Stimulated activated CD8-positive, alpha-beta memory T cell treated with anti-CD3 and anti-CD28 coated beads, Interleukin-2, amount 100 ng/mL, for 48 hours (primary cell): ENCODE data around the gene DGAT2.

Source experiments
- DNase-seq, 2 donors: peaks; one replicate each; pipeline ENCODE4 v3.0.0-alpha.2; 2020; ENCODE audit warnings: low read depth in 2 of 2

DGAT2 gene

DNA sequence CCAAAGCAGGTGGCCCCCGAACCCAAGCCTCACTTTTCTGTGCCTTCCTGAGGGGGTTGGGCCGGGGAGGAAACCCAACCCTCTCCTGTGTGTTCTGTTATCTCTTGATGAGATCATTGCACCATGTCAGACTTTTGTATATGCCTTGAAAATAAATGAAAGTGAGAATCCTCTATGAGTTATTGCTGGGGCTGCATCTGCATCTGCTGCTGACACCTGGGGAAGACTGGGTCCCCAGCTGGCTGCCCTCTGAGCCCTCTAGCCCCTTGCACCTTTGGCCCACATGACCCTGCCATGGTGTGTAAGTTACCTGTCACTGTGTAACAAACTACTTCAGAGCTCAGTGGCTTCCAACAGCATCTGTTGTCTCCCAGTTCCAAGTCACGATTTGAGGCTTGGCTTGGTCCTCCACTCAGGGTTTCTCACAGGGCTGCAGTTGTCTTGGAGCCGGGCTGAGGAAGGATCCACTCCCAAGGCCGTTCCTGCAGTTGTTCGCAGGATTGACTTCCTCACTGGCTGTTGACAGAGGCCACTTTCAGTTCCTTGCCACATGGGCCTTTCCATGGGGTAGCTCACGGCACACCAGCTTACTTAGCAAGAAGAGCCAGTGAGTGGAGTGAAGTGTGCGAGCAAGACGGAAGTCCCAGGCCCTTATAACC, 32.9 kb downstream of the DGAT2 start:
- DNase-seq, result no peak

DNA sequence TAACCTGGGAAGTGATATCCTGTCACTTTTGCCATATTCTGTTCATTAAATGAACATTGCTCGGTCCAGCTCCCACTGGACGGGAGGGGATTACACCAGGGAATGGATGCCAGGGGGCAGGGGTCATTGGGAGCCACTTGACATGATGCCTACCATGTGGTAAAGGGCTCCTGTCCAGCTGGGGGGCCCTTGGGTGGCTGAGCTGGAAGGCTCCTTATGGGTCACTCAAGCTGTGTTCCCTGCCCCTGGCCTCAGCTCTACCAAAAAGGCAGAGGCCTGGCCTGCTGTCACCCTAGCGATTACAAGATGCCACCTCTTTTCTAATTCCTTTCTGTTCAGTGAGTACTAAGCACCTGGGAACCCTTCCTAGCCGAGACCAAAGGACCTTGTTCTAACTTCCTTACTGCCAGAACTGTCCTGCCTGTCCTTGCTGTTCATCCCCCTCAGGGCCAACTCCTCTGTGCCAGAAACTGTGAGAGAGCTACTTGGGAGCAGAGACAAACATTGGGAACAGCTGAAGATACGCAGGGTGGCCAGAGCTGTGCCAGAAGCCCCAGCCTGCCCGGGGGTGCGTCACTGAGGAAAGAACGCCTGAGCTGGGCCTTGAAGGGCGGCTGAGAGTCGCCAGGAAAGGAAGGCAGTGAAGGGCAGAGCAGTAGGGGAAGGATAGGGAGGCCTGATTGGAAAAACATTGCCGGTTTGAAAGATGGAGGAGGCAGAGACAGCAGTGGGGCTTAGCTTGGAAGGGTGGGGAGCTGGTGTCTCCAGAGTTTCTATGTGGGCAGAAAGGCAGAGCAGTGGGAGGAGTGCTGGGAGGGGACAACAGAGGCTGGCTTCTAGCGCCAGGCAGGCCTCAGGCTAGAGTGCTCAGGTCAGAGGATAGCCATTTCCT, 33.7 kb downstream of the DGAT2 start:
- DNase-seq, result no peak

DNA sequence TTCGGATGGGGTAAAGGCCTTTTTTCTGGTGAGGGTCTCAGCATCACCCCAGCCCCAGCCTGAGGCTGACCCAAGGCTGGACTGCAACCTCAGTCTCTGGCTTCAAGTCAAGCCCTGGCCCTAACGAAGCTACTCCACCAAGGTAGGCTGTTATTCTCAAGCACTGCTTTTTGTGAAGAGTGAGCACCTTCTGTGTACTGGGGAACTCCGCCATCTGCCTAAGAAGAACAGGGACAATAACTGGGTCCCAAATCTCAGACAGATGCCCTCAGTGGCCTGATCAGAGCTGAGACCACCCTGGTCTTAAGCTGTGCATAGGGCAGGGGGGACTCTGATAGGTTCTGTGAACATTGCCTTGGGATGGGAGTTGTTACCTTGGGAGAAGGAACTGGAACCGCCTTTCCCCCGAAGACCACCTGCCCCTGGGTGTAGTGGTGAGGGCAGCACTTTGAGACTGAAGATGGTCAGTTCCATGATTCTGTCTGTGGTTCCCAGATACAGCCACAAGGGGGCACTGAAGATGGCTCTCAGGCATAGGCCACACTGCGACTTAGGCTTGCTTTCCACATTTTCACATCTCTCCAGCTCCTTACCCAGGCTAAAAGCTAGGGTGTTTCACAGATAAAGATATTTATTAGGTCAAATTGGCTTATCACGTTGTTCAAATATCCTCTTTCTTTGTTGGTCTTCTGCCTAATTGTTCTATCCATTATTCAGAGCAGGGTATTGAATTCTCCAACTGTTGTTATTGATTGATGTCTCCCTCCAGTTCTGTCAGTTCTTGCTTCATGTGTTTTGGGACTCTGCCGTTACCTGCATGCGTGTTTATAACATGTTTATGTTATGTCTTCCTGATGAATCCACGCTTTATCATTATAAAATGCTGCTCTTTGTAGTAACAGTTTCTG, 34.6 kb downstream of the DGAT2 start:
- DNase-seq, result peak; percentile 46 to 54

DNA sequence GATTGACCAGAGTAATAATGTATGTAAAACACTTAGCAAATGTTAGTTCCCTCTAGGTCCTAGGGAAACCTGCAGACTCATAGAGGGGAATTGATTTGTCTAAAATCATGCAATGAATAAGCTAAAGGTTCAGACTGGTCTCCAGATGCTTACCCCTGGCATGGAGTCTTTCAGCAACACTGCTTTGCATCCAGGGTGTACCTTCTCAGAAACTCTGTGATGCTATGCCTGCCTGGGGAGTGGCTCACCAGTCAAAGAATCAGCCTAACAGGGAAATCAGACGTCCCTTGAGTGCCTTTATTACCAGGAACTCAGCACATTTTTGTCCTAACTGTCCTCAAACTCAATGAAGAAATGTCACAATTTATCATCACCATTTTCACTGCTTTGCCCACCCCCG, 40.5 kb downstream of the DGAT2 start:
- DNase-seq, result no peak

DNA sequence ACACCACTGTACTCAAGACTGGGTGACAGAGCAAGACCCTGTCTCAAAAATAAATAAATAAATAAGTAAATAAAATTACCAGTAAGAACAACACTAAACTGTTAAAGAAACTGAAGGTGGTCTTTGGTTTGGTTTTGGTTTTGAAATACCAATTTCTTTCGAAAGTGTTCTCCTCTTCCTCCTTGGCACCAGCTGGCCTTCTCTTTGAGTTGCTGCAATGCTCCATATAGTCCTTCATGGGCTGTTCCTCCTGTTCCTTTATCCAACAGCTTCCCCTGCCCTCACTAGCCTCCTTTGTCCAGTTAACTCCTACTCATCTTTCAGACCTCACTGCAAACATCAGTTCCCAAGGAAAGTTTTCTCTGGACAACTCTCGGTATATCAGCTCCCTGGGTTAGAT, 41.4 kb downstream of the DGAT2 start:
- no peak for DNase-seq

DNA sequence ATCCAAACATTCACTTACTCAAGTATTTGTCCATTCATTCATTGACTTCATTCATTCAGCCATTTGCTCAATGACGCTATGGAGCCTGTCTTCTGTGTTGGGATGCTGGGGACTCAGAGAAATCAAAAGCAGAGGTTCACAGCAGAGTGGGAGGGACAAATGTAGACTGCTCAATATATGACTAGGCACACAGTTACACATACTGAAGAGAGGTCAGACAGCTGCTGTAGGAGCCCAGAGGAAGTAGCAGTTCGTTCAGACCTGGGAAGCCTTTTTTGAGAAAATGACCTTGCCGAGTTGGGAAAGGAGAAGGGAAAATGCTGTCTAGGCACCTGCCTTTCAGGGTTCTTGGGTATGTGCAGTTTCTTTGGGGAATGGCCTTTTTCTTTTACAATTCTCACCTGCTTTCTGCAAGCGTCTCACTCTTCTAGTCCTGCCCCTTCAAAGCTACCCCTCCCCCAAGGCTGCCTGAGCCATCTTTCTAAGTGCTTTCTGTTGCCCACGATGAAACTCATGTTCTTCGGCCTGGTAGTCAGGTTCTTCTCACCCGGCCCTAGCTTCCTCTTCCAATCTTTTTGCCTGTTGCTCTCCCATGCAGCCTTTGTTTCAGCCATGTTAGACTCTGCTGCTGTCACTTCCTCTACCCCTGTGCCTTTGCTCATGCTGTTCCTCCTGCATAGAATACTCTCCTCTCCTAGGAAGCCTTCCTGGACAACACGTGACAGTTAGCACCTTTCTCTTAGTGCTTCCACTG, 42.2 kb downstream of the DGAT2 start:
- DNase-seq, result no peak

DNA sequence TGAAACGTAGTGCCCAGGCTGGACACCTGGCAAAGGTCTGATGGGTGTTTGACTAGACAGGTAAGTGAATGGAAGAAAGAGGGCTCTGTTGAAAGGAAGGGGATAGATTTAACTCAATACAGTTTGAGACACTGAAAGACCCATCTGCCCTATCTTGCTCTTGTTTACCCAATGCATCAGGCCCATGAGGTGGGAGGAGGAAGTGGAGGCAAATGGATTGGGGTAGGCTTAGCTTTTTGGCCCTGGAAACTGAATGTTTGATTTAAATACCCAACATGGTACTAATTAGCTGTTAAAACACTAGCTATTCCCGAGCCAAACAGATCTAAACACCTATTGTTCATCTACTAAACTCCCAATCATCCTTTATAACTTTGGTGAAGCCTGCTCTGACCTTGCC, 42.9 kb downstream of the DGAT2 start:
- DNase-seq, result no peak

DNA sequence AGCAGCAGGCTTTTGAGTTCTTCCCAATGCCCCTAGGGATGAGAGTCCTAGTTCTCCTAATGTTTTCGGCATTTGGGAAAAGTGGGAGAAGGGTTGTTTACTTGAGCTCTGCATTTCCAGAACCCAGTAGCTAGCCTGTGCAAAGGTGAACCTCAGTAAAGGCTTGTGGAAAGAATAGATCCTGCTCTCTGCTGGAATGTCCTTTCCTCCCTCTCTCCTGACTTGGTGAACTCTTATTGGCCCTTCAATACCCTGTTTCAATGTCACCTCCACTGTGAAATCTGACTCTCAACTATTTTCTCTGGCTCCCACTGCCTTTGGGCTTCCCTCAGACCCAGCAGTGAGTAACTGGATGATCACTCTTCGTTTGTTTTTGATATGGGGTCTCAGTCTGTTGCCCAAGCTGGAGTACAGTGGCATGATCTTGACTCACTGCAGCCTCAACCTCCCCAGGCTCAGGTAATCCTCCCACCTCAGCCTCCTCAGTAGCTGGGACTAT, 44.0 kb downstream of the DGAT2 start:
- DNase-seq, result no peak

DNA sequence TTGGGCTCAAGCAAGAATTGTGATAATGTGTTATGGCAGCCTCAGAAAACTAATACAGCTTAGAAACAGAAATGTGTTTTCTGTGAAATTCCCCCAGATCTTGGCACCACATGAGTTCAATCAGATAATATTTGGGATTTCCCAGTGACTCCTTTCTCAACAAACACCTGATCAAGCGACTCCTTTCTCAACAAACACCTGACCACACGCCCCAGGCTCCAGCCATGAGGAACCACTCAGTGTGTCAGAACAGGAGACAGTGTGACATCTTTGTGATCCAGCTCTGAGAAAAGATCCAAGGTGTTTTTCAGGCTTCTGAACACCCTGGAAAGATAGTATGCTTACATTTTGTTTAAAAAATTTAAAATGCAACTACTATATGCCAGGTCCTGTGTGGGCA, 44.5 kb downstream of the DGAT2 start:
- no peak for DNase-seq

DNA sequence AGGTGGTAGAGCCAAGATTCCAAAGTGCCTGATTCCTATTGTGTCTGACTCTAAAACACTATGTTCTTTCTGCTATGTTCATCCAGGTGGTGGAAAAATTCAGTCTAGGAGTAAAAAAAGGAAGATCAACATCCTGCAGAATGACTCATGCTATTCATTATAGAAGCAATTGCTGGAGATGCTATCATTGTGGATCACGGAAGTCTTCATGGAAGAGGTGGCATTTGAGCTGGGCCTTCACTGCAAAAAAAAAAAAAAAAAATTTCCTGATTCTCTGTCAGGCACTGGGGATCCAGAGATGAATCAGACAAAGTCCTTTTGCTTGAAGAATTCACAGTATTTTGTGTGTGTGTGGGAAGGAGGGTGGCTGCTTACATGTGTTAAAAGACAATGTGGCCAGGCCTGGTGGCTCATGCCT, 45.1 kb downstream of the DGAT2 start:
- no peak for DNase-seq

DNA sequence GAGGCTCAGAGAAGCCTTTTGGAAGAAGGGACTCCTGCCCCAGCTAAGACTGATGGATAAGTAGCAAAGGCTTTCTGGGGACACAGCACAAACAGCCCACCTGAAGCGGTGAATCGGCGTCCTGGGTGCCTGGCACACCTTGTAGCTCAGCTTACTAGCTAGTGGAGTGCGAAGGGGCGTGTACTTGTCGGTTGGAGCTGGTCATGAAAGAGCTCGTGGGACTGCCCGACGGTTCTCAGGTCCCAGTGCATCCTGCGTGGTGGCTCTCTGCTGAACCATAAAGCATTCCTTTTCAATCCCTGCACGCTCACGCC, 45.7 kb downstream of the DGAT2 start:
- no peak for DNase-seq

DNA sequence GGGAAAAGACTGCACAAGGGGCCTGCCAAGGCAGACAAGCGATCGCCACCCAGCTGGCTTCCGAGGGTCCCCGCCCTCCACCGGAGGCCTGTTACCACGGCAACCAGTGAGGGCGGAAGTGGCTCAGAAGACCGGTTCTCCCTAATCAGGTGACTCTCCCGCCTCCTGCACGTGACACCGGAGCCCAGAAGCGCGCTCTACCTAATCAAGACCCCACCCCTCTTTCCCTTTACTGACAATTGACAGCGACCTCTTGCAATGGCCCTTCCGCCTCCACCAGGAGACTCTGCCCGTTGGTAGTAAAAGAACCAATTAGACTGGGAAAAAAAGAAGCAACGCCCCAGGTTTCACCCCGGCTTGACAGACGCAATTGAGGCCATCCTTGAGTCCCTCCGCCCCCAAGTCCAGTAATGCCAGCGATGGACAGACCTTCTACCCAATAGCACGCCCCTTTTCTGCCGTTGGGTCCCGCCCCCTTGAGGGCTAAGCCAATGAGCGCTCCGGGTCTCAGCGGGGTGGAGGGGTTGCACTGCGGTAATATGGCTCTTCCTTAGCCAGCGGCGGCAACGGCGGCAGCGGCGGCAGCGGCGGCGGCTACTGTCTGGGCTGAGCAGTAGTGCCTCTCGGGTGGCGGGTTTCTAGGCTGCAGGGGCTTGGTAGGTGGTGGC, 46.2 kb downstream of the DGAT2 start, which contains the start of gene UVRAG:
Gene UVRAG, plus strand, starts transcription at position 534 of the 668 bp plus-strand sequence. CDS start 198 bp downstream, outside the sequence.
- DNase-seq, result peak; percentile 89 to 96

DNA sequence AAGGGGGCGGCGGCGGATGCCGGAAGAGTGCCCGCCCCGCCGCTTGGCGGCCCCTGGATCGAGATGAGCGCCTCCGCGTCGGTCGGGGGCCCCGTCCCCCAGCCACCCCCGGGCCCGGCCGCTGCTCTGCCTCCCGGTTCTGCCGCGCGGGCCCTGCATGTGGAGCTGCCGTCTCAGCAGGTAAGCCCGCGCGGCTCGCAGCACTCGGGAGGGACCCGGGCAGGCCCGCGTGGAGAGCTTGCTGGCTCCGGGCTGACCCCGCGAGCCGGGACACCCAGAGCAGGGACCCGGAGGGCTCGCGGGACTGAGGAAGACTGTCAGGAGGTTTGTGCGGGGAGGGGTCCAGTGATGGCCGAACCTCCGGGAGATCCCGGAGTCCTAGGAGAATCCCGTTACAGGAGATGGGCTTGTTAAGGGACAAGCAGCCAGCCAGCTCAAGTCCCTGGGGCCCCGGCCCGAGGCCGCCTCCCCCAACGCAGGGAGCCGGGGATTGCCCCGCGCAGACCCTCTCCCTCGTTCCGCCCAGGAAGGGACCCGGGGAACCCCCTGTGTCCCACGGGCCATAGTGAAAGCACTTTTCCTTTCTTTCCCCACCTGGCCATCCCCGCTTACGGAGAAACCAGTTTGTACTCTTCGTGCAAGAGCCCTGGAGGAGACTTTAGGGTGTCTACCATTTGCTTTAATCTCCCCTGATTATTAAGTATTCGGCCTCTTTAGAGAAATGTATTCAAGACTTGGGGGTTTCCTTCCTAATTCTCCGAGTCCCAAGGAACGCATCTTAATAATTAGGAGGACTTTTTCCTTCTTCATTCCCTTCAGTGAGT, 47.0 kb downstream of the DGAT2 start:
- DNase-seq, result peak in 1 of 2 donors; percentile 43

DNA sequence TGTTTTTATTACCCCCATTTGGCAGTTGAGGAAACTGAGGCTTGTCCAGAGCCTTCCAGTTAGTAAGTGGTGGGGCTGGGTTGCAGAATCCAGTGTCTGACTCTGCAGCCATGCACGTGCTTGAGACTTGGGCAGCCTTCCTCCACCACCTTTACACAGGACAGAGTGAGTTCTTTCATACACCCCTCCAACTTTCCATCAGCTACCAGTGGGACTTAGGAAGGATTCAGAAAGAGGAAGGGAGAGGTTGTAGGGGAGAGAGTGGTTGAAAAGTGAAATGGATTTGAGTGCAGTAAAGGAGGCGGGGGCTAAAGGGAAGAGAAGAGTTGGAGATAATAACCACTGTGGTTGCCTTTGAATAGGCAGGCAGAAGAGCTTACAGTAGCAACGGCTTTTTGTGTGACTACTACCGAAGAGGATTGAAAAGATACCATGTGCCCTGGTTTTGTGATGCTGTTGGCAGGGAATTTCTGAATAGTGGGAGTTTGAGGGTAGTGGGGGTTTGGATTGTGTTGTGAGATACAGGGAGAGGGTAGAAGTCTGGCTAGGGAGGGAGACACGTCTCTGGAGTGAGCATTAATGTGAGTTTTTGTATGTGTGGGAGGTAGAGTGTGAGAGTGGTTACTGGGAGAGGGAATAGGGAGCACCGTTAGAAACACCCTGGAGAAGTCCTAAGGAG, 48.1 kb downstream of the DGAT2 start:
- no peak for DNase-seq

DNA sequence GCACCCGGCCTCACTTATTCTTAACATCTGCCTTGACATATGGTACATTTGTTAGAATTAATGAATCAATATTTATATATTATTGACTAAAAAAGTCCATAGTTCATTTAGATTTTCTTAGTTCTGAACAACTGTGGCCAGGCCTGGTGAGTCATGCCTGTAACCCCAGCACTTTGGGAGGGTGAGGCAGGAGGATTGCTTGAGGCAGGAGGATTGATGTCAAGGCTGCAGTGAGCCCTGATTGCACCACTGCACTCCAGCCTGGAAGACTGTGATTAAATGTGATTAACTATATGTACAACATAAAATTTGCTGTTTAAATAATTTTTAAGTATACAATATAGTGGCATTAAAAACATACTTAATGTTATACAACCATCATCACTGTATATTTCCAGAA, 52.1 kb downstream of the DGAT2 start:
- DNase-seq, result no peak

DNA sequence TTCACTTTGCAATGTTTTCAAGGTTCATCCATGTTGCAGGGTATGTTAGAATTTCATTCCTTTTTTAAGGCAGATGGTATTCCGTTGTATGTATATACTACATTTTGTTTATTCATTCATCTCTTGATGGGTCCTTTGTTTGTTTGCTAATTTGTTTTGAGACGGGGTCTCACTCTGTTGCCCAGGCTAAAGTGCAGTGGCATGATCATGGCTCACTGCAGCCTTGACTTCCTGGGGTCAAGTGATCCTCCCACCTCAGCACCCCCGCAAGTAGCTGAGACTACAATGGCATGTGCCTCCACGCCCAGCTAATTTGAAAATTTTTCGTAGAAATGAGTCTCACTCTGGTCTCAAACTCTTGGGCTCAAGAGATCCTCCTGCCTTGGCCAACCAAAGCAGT, 52.6 kb downstream of the DGAT2 start:
- no peak for DNase-seq

DNA sequence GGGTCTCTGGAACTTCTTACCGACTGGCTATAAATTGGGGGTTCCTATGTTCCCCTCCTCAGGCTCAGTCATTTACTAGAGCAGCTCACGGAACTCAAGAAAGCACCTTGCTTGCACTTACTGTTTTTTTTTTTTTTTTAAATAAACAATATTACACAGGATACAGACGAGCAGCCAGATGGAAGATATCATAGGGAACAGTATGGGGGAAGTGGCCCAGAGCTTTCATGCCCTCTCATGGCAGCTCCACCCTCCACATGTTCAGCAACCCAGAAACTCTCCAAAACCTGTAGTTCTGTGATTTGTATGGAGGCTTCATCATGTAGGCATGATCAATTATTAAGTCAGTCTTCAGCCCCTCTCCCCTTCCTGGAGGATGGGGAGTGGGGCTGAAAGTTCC, 54.0 kb downstream of the DGAT2 start:
- DNase-seq, result no peak

DNA sequence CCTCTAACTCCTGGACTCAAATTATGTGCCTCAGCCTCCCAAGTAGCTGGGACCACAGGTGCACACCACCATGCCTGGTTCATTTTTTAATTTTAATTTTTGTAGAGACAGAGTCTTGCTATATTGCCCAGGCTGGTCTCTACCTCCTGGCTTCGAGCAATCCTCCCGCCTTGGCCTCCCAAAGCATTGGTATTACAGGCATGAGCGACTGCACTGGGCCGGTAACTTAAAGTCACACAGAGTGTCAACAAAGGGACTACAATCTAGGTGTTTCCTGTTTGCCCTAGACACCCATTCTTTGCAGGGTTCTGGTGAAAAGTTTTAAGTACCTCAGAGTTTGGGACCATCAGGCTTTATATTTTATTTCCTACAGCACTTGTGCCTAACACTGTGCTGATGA, 54.8 kb downstream of the DGAT2 start:
- no peak for DNase-seq

DNA sequence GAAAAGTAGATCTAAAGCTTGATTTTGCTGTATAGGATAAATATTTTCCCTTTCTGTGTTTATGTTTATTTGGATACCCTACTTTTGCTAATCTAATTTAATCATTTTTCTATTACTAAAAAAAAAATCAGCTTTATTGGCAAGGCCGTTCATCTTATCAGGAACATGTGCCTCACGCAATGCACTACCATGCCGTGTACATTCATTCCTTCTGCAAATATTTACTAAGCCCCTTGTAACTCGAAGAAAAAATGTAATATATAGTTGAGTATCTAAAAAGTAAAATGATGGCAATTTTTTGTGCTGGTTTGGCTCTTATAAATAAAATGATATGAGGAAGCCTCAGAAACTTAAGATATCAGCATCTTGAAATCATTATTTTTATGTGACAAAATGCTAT, 55.4 kb downstream of the DGAT2 start:
- no peak for DNase-seq
